Effector memory CD4-positive, alpha-beta T cell (primary cell): ENCODE measurements around the gene ATP6V0D1.
"Not testable (repeated sequence)": the region's sequence is repeated elsewhere in the genome, so short reads cannot be mapped to it uniquely, and the experiment has no call there.

Experiments used
- DNase-seq, 3 donors: peaks; one replicate each; pipeline ENCODE4 v3.0.0-alpha.2; 2020
- H3K27ac ChIP-seq: 2 replicates; pipeline ENCODE4 v1.7.0; 2013; ENCODE audit warnings: mild to moderate bottlenecking, low read length, moderate library complexity; ENCODE audit not compliant: insufficient read depth, poor library complexity, severe bottlenecking
- H3K27me3 ChIP-seq: replicated peaks from 2 replicates; pipeline ENCODE4 v1.7.0; 2013; ENCODE audit warnings: mild to moderate bottlenecking, low read length; ENCODE audit not compliant: insufficient read depth, control insufficient read depth, poor library complexity, severe bottlenecking
- H3K36me3 ChIP-seq: 2 replicates; pipeline ENCODE4 v1.7.0; 2013; ENCODE audit warnings: mild to moderate bottlenecking, low read length, moderate library complexity; ENCODE audit not compliant: control insufficient read depth, insufficient read depth
- H3K4me1 ChIP-seq: 2 replicates; pipeline ENCODE4 v1.7.0; 2013; ENCODE audit warnings: low read length, mild to moderate bottlenecking; ENCODE audit not compliant: control insufficient read depth, insufficient read depth, poor library complexity, severe bottlenecking
- H3K4me3 ChIP-seq: 2 replicates; pipeline ENCODE4 v1.7.0; 2013; ENCODE audit warnings: low read length, low read depth, mild to moderate bottlenecking; ENCODE audit not compliant: insufficient read depth, poor library complexity, severe bottlenecking
- H3K9me3 ChIP-seq: 2 replicates; pipeline ENCODE4 v1.7.0; 2013; ENCODE audit warnings: mild to moderate bottlenecking, low read length, moderate library complexity; ENCODE audit not compliant: control insufficient read depth

The ATP6V0D1 gene

GRCh38 chr16:67504031-67505021 lies 23.4 kb upstream of the ATP6V0D1 start:
- Histone ChIP-seq H3K4me3 (no peak overlapping the region), H3K27me3 (no peaks in the 10 kb centered on the region), H3K27ac (peak overlapping the region; percentile 28), H3K36me3 (no peaks in the 10 kb centered on the region), H3K4me1 (peaks cover 23% of the 10 kb centered on the region), H3K9me3 (no peaks in the 10 kb centered on the region)
- peak; percentile 8 to 29 (median 9) for DNase-seq

- Histone ChIP-seq H3K27ac (no peak overlapping the region), H3K4me3 (no peak overlapping the region), H3K9me3 (no peaks in the 10 kb centered on the region), H3K4me1 (peaks cover 7% of the 10 kb centered on the region), H3K27me3 (no peaks in the 10 kb centered on the region), H3K36me3 (no peaks in the 10 kb centered on the region)
- no peak for DNase-seq
Measured at GRCh38 chr16:67499106-67499505, 18.1 kb upstream of the ATP6V0D1 start.

- no peak overlapping the region for H3K27ac ChIP-seq
- H3K4me3 ChIP-seq, result no peak overlapping the region
- DNase-seq, result no peak
Measured at GRCh38 chr16:67490335-67491096, 9.6 kb upstream of the ATP6V0D1 start.

GRCh38 chr16:67489401-67490083 lies 8.6 kb upstream of the ATP6V0D1 start:
- no peaks in the 10 kb centered on the region for H3K9me3 ChIP-seq
- H3K36me3 ChIP-seq, result peaks cover 7% of the 10 kb centered on the region
- no peaks in the 10 kb centered on the region for H3K27me3 ChIP-seq
- H3K4me1 ChIP-seq, result no peaks in the 10 kb centered on the region
- no peak for DNase-seq
- no peak overlapping the region for H3K27ac ChIP-seq
- H3K4me3 ChIP-seq, result no peak overlapping the region

More at GRCh38 chr16:67490335-67491096, 9.6 kb upstream of the ATP6V0D1 start:
- peaks cover under 1% of the 10 kb centered on the region for H3K36me3 ChIP-seq
- H3K27me3 ChIP-seq, result no peaks in the 10 kb centered on the region
- H3K4me1 ChIP-seq, result no peaks in the 10 kb centered on the region
- H3K9me3 ChIP-seq, result no peaks in the 10 kb centered on the region

DNA sequence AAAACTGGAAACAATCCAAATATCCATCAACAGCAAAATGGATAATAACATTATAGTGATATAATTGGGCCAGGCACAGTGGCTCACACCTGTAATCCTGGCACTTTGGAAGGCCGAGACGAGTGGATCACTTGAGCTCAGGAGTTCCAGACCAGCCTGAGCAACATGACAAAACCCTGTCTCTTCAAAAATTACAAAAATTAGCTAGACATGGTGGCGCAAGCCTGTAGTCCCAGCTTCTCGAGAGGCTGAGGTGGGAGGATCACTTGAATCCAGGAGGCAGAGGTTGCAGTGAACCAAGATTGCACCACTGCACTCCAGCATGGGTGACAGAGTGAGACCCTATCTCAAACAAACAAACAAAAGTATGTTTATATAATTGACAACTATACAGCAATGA lies 6.6 kb upstream of the ATP6V0D1 start:
- H3K4me1 ChIP-seq, DNase-seq, H3K36me3 ChIP-seq, H3K27ac ChIP-seq, H3K27me3 ChIP-seq, H3K4me3 ChIP-seq, H3K9me3 ChIP-seq: not testable (repeated sequence)

DNA sequence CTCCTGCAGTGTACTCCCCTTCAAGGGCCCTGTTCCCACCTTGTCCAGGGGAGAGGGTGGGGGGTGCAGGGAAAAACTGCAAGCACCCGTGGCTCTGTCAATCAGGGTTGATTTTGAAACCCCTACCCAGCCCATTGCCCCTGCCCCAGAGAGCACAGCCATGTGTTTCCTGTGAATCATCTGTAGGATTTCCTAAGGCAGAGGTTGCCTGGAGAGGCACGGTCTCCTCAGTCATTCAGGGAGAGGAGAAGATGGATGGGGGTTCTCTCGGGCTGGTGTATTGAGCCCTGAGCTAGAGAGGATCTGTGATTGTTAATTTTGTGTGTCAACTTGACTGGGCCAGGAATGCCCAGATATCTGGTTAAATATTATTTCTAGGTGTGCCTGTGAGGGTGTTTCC lies 5.8 kb upstream of the ATP6V0D1 start:
- DNase-seq, result no peak
- no peaks in the 10 kb centered on the region for H3K27me3 ChIP-seq
- peaks cover 12% of the 10 kb centered on the region for H3K4me1 ChIP-seq
- H3K9me3 ChIP-seq, result no peaks in the 10 kb centered on the region
- no peak overlapping the region for H3K27ac ChIP-seq
- H3K4me3 ChIP-seq, result no peak overlapping the region
- peaks cover 7% of the 10 kb centered on the region for H3K36me3 ChIP-seq

DNA sequence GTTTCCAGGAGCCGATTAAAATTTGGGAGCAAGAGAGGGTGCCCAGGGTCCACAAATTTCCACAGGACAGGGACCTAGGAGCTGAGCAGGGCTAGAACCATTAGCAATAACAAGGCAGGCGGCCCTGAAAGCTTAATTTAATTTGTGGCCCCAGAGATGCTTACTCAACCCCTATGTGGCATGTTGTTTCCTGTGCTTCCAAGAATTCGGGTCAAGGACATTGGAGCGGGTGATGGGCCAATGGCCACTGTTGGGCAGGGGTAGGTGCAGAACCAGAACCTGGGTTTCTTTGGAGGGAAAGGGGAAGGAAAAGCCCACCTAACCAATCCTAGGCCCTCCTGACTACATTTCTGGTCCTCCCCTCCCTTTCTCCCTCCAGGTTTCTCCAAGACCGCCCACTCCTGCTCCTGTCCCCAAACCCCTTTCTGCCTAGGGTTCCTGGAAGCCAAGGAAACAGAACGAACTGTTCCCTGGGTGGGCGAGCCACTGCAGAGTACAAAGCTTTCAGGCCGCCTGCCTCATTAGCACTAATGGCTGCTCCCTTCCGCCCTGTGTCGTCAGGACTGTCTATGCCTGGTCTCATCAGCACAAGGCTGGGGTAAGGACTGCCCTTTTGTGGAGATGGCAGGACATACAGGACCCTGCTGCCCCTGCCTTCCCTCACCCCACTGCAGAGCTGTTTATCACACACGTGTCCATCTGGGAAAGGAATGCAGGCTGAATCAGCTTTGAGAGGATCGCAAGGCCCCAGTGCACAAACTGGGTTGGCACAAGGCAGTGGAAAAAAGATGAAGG lies 3.0 kb upstream of the ATP6V0D1 start:
- Histone ChIP-seq H3K36me3 (peaks cover 7% of the 10 kb centered on the region), H3K27ac (no peak overlapping the region), H3K4me3 (no peak overlapping the region), H3K27me3 (no peaks in the 10 kb centered on the region), H3K9me3 (no peaks in the 10 kb centered on the region), H3K4me1 (peaks cover 17% of the 10 kb centered on the region)
- DNase-seq, result no peak

- H3K4me3 ChIP-seq, result peak within 1 kb of the TSS; percentile 93
- no peaks in the 10 kb centered on the region for H3K27me3 ChIP-seq
- DNase-seq, result no peak
- H3K9me3 ChIP-seq, result no peaks in the 10 kb centered on the region
- H3K27ac ChIP-seq, result peak within 1 kb of the TSS; percentile 30
- peaks cover 17% of the 10 kb centered on the region for H3K4me1 ChIP-seq
- H3K36me3 ChIP-seq, result peaks cover 7% of the 10 kb centered on the region
Measured at GRCh38 chr16:67483150-67483549, 2.2 kb upstream of the ATP6V0D1 start, which contains the start of gene AGRP. Gene AGRP, minus strand, starts transcription at chr16:67483547. Its CDS starts 149 bp downstream, at chr16:67483398.

- H3K27ac ChIP-seq, result peak overlapping the region; percentile 98
- H3K4me1 ChIP-seq, result peaks cover 17% of the 10 kb centered on the region
- peaks cover 7% of the 10 kb centered on the region for H3K36me3 ChIP-seq
- H3K4me3 ChIP-seq, result peak overlapping the region; percentile 93
- H3K27me3 ChIP-seq, result no peaks in the 10 kb centered on the region
- no peaks in the 10 kb centered on the region for H3K9me3 ChIP-seq
- no peak for DNase-seq
Measured at GRCh38 chr16:67482233-67482924, 1.4 kb upstream of the ATP6V0D1 start.
